GF-D8 (cell line): Measurements from ENCODE around the gene TBC1D22A.
"Not testable (repeated sequence)": the region's sequence is repeated elsewhere in the genome, so short reads cannot be mapped to it uniquely, and the experiment has no call there.

ENCODE experiments used
- DNase-seq: peaks from one replicate; lab custom pipeline; 2025; lab: John Stamatoyannopoulos, UW

Gene TBC1D22A

GRCh38 chr22:46813816-46814597, 51.6 kb downstream of the TBC1D22A start:
- no peak for DNase-seq

GRCh38 chr22:46815132-46815531, 52.7 kb downstream of the TBC1D22A start:
- no peak for DNase-seq

GRCh38 chr22:46815559-46815895, 53.1 kb downstream of the TBC1D22A start:
- DNase-seq: no peak

- peak; percentile 1 for DNase-seq
These were observed 53.7 kb downstream of the TBC1D22A start for GRCh38 chr22:46815896-46816731.

GRCh38 chr22:46817390-46817789, 54.9 kb downstream of the TBC1D22A start:
- DNase-seq: not testable (repeated sequence)

GRCh38 chr22:46823248-46823647, 60.8 kb downstream of the TBC1D22A start:
- DNase-seq: no peak

GRCh38 chr22:46823654-46824053, 61.2 kb downstream of the TBC1D22A start:
- no peak for DNase-seq

- no peak for DNase-seq
These were observed 62.0 kb downstream of the TBC1D22A start for GRCh38 chr22:46824344-46824909.

- DNase-seq: no peak
These were observed 62.6 kb downstream of the TBC1D22A start for GRCh38 chr22:46824980-46825544.

- no peak for DNase-seq
These were observed 64.1 kb downstream of the TBC1D22A start for GRCh38 chr22:46826438-46827135.

- DNase-seq: no peak
These were observed 64.8 kb downstream of the TBC1D22A start for GRCh38 chr22:46827136-46827780.

- DNase-seq: no peak
These were observed 65.3 kb downstream of the TBC1D22A start for GRCh38 chr22:46827781-46828180.

GRCh38 chr22:46828323-46828900, 66.0 kb downstream of the TBC1D22A start:
- no peak for DNase-seq

- no peak for DNase-seq
These were observed 66.9 kb downstream of the TBC1D22A start for GRCh38 chr22:46829117-46829891.

- no peak for DNase-seq
These were observed 67.7 kb downstream of the TBC1D22A start for GRCh38 chr22:46829941-46830715.

- DNase-seq: no peak
These were observed 68.4 kb downstream of the TBC1D22A start for GRCh38 chr22:46830841-46831240.

GRCh38 chr22:46833228-46833627, 70.8 kb downstream of the TBC1D22A start:
- no peak for DNase-seq

- no peak for DNase-seq
These were observed 71.7 kb downstream of the TBC1D22A start for GRCh38 chr22:46834021-46834737.

GRCh38 chr22:46835288-46835687, 72.8 kb downstream of the TBC1D22A start:
- DNase-seq: no peak
